GM10266 (cell line): Measurements from ENCODE around the gene SYT3.
A peak's percentile ranks its signal among the peaks of the same experiment; 100 is the strongest.

ENCODE experiments used
- DNase-seq: peaks from one replicate; pipeline ENCODE4 v3.0.0; 2012; ENCODE audit errors: extremely low spot score
- TF ChIP-seq, protein P1 (sequence below): IDR thresholded peaks from 2 replicates; pipeline ENCODE4 v1.5.1; 2012; ENCODE audit warnings: mild to moderate bottlenecking, low read depth; ENCODE audit not compliant: control insufficient read depth, insufficient read depth; ENCODE audit errors: missing control alignments

SYT3 gene

DNA sequence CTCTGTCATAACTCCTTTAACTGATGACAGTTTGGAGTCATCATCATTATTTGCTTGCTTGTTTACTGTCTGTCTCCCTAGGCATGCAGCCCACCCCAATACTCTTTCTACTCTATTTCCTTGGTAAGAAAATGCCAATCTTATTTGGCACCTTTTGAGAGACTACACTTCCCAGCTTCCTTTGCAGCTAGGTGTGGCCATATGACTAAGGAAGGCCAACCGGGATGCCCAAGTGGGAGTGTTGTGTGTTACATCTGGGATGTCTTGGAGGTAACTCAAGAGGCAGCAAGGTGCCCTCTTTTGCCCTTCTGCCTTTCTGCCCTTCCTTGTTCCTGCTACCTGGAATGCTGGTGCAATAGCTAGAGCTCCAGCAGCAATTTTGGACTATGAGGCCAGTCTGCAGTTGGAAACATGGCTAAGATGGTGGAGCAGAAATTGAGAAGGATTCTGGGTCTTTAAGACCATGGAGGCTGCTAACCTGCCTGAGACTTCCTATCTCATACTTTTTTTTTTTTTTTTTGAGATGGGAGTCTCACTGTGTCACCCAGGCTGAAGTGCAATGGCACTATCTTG is 37.0 kb upstream of the SYT3 start:
- TF ChIP-seq, protein P1, sequence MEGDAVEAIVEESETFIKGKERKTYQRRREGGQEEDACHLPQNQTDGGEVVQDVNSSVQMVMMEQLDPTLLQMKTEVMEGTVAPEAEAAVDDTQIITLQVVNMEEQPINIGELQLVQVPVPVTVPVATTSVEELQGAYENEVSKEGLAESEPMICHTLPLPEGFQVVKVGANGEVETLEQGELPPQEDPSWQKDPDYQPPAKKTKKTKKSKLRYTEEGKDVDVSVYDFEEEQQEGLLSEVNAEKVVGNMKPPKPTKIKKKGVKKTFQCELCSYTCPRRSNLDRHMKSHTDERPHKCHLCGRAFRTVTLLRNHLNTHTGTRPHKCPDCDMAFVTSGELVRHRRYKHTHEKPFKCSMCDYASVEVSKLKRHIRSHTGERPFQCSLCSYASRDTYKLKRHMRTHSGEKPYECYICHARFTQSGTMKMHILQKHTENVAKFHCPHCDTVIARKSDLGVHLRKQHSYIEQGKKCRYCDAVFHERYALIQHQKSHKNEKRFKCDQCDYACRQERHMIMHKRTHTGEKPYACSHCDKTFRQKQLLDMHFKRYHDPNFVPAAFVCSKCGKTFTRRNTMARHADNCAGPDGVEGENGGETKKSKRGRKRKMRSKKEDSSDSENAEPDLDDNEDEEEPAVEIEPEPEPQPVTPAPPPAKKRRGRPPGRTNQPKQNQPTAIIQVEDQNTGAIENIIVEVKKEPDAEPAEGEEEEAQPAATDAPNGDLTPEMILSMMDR: no peak
- no peak for DNase-seq

DNA sequence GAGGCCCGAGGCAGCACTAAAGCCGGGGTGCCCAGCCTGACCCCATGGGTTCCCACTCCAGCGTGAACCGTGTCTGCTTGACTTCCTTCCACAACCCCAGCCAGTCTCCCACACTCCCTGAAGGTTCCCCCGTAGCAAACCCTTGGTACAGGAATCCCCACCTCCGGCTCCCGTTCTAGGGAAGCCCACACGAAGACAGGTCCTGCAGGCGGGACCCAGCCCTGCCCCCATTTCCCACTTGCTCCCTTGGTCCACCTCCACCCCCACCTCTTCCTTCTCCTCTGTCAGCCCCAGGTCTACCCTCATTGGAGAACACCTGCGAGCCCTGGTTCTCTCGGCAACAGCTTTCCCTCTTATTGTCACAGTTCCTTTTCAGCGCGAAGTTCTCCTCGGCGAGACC is 33.4 kb upstream of the SYT3 start:
- TF ChIP-seq, protein P1: no peak
- DNase-seq: no peak

DNA sequence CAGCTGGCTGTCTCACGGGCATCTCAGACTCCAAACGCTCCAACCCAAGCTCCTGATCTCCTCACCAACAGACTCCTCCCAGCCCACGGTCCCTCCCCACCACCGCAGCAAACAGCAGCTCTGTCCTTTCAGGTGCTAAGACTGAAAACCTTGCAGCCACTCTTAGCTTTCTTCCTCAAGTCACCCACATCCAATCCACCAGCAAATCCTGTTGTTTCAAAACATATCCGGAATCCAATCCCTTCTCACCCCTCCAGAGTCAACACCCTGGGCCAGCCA is 30.4 kb upstream of the SYT3 start:
- no peak for DNase-seq
- TF ChIP-seq, protein P1: no peak

DNA sequence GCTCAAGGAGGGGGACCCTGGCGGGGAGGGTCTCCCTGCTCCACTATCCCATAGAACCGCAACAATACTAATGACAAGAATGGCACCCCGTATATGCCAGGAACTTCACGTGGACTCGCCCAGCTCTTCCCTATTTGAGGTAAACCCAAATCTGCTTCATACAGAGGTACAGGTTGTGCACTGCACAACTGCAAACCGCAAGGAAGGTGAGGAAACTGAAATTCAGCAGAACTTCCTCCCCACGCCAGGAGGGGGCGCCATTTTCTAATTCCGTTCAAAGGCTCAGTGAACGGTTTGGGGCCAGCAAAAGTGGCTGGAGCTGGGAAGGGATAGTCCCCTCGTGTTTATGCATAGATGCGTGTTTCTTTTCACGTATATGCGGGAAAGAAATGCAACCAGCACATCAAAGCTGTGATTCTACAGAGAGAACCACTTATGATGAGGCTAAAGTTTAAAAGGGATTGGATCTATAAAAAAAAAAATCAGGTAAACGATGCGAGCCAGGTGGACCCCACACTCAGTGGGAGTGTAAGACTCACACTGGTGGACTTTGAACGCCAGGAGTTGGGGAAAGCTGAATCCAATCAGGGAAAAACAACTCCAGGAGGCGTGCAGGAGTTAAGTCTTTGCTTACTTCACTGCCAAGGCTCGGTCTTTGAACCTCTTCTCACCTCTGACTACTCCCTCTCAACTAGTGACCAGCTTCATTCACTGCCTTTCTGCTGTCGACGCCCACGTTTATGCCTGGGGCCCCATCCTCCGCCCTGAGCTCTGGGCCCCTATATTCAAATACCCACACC is 29.8 kb upstream of the SYT3 start:
- DNase-seq: no peak
- TF ChIP-seq, protein P1: peak; percentile 69

DNA sequence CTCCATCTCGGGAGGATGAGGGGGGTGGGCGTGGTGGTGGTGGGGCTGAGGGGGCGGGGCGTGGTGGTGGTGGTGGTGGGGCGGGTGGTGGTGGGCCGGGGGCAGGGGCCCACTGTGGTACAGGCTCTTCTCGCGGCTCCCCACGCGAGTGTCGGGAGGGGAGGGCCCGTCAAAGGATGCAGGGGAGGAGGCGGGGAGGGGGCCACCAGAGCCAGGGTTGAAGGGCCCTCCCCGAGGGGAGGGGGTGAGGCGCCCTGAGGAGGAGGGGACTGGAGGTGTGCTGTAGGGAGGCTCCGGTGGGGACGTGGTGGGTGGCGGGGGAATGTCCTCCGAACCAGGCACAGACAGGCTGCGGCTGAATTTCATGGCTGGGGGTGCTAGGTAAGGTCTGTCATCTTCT is 29.2 kb upstream of the SYT3 start:
- no peak for DNase-seq
- TF ChIP-seq, protein P1: no peak

DNA sequence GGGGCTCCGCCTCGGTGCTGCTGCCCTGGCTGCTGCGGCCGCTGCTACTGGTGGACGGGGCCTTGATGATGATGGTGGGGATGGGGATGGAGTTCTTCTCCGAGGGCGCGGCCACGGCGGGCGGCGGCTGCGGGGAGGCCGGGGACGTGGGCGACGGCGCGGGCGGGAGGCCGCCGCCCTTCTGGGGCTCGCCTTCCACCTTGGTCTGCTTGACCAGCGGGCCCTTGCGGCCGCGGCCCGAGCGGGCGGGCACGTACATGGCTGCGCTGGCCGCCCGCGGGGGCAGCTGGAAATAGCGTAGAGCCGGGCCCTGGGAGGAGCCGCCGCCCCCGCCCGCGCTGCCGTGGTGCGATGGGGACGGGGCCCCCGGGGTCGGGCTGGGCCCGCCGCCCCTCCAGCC is 28.7 kb upstream of the SYT3 start:
- no peak for DNase-seq

DNA sequence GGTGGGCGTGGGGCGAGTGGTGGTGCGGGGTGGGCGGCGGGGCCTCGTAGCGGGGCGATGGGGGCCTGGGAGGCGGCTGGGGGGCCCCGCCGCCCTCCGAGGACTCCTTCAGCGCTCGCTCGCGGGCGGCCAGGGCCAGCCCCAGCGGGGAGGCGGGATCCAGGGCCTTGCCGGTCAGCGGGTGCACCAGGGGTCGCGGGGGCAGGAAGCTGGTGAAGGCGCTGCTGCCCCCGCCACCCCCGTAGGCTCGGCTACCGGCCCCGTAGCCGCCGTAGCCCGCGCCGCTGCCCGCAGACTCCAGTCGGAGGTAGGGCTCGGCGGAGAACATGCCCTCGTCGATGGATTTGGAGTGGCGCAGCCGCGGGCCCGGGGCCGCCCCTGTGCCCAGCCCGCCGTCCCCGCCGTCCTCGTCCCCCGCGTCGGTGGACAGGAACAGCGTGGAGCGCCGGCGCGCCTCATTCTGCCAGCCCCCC is 28.1 kb upstream of the SYT3 start:
- DNase-seq: no peak
- TF ChIP-seq, protein P1: no peak

More for the DNA sequence above, 28.7 kb upstream of the SYT3 start:
- TF ChIP-seq, protein P1: no peak
